HG02973 (cell line): ENCODE data around the gene FSTL4.

Experiments used
- ATAC-seq: cut with Tn5 transposase; IDR thresholded peaks from one replicate; pipeline ENCODE4 v1.9.1; 2021; ENCODE audit warnings: moderate library complexity; ENCODE audit not compliant: unreplicated experiment

Gene FSTL4

DNA sequence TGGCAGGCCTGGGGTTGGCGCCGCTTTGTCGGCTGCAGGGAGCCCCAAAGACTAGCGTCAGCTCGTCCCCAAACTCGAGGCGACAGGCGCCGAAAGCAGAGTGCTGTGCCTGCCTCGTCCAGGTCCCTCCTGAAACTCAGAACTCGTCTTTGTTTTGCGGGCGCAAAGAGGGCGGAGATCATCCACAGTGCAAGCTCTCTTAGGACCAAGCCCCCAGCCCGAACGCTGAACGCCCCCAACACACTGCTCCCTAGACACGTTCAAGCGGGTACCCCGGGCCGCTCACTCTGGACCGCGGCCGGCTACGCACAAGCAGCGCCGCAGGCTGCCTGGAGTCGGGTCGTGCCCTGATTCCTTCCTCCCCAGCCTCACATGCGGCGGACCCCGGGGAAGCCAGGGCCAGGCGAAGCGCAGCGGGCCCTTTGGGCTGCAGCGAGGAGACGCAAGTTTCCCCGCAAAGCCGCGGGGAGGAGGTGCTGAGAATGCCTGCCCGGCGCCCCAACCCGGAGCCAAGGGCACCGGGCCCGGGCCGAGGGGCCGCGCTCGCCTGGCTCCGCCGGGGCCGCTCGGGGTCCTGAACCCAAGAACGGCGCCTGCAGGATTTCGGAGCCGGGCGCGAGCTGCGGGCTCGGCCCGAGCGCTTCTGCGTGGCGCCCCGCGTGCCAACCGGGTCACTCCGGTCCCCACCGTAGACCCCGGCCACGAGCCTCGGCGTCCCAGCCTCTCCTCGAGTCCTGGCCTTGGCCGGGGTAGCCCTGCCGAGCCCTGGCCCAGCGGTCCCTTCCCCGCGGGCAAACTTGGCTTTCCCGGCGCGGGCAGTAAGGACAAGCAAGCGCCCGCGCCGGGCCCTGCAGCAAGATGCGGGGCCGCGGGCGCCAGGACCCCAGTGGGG lies 738 bp downstream of the FSTL4 start:
- ATAC-seq: no peak

GRCh38 chr5:133610489-133611356 lies 1.6 kb downstream of the FSTL4 start:
- no peak for ATAC-seq

DNA sequence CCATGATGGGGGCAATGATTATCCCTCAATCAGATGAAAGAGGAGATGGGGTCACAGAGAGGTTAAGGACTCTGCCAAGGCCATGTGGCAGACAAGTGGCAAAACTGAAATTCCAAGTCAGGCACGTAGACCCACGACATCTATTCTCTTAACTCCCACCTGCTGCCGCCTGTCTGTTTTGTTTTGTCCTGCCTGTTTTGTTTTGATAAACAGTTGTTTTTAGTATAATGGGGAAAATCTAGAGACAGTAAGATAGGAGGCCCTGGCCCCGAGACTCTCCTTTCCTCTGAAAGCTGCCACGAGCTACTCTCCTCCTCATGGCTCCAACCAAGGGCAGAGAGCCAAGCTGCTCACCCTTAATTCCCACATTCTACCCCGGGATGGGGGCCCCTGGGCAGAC lies 4.9 kb downstream of the FSTL4 start:
- ATAC-seq: no peak

- ATAC-seq: no peak
Measured at GRCh38 chr5:133606835-133607234, 5.5 kb downstream of the FSTL4 start.

GRCh38 chr5:133605323-133605722 lies 7.0 kb downstream of the FSTL4 start:
- ATAC-seq: no peak

DNA sequence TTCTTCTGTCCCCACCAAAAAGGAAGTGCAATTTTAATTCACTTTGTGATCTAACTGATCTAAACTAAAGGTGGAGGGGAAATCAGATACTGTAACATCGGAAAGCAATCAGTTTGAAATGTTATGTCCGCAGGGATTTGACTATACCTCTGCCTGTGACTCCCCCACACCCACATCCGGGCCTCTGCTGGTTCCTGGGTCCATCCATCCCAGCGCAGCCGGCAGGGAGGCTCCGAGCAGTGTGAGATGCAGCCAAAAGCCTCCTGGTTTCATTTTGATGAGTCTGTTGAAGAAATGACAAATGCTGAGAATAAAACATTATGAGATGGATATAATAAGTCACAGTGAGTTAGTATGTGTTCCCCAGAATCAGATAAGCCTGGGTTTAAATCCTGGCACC lies 8.6 kb downstream of the FSTL4 start:
- ATAC-seq: no peak

DNA sequence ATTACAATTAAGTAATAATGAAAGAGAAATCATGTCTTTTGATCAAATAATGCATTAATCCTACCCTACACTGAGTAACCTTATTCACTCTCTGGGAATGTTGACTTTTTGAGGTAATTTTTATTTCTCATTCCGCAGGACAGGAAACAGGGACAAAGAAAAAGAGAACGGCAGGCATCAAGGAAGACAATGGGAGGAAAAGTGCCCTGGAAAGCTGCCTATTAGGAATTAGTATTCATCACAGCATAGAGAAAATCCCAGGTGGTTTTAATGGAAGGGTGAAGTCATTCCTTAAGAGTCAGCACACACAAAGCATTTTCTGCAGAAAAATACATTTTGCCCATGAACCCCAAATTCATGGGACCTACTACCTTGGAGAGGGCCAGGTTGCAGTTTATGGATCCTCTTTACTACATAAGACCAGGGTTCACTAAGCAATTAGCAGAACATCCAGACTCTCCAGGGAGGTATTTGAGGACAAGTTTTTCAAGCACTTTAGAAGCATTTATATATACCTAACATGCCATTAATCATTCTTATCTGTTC lies 9.4 kb downstream of the FSTL4 start:
- no peak for ATAC-seq

GRCh38 chr5:133599600-133599999 lies 12.7 kb downstream of the FSTL4 start:
- ATAC-seq: no peak

GRCh38 chr5:133599044-133599443 lies 13.3 kb downstream of the FSTL4 start:
- ATAC-seq: no peak

GRCh38 chr5:133596049-133596448 lies 16.3 kb downstream of the FSTL4 start:
- ATAC-seq: no peak

GRCh38 chr5:133595465-133595864 lies 16.9 kb downstream of the FSTL4 start:
- no peak for ATAC-seq

DNA sequence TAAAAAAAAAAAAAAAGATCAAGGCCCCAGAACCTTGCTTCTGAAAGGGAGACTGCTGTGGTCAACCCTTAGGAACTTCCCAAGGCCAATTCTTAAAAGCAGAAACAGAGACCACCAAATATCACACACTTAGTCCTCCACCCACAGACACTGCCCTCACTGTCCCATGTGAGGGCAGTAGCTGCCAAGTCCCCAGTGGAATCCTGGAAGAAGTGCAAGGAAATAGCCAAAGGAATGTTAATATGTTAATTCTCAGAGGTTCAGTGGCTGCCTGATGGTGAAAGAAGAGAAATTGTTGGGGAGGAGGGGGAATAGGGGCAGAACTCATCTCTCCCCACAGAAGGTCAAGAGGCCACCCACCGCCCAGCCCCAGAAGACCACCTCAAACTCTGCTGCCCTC lies 23.1 kb downstream of the FSTL4 start:
- no peak for ATAC-seq

GRCh38 chr5:133582971-133583370 lies 29.4 kb downstream of the FSTL4 start:
- no peak for ATAC-seq

DNA sequence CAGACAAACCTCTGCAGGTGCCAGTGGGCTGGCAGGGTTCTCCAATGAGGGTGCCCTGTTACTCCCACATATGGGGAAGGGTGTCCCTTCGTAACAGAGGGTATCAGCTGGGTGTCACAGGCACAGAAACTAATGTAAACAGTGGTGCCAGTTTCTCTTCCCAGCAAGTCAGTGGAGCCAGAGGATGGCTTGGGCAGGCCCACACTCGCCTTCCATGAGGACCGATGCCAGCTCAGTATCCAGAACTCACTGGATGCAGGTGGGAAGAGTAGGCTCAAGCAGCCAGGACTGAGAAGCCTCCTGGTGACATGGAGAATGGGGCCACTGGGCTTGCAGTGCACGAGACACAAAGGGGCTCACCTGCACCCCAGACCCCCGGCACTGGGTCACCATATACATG lies 30.4 kb downstream of the FSTL4 start:
- no peak for ATAC-seq

DNA sequence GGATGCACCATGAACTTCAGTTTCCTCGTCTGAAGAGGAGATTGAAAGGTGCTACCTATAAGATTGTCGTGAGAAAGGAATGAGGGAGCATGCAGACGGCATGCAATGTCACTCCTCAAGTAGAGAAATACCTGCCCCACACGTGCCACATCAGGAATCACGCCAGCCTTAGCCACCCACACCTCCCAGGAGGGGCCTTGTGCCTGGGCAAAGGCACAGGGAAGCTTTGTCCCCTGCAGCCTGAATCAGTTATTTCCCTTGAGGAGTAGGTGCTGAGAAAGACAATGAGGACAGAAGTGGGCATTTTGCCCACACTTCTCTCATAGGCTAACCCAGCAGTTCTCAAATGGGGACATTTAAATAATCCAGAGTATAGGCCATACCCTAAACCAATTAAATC lies 31.0 kb downstream of the FSTL4 start:
- ATAC-seq: no peak

DNA sequence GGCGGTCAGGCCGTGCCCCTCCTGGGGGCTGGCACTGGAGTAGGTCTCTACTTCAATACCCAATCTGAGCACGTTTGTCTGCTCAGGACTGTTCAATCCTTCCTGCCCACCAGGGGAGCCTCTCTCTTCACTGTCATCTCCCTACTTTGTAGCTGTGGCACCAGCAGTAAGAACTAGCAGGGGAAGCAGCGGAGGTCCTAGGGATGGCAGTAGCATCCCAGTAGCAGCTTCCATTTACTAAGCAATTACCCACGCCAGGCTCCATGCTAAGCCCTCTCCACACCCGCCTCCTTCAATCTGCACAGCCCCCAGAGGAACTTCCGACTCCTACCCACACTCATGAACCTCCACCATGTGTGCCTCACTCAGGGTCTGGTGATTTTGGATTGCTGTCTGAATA lies 31.7 kb downstream of the FSTL4 start:
- ATAC-seq: no peak

DNA sequence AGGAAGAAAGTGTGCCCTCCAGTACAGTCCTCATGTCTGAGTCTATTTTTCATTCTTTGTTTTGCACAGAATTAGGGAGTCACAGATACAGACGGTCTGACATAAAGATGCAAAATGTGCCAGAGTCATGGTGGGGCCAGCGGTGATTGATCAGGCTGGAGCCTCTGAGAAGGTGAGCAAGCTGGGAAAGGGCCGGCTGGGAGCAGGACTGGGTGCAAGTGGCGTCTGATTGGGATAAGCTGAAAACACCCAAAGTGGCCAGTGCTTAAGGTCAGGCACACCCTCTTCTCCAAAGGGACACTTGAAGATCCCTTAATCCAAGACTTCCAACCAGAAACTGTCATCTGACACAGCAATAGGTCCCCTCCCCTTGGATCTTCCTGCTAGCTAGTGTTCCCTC lies 32.6 kb downstream of the FSTL4 start:
- ATAC-seq: no peak

GRCh38 chr5:133569347-133569746 lies 43.0 kb downstream of the FSTL4 start:
- no peak for ATAC-seq

DNA sequence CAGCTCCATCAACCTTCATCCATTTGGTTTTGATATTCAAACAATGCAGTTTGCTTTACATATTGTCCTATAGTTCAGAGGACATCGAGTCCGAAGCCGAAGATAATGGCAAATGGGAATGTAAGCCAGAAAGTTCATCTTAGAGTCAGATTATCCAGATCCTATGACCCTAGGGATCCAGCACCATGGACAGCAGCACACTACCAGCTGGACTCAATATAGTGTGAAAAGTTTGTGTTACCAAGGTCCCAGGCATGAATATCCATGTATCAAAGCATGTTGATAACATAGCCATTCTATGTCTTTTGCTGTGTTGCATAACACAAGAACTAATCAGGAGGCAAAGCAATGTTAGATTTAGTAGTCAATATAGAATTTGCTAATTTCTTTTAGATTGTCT lies 46.3 kb downstream of the FSTL4 start:
- no peak for ATAC-seq

DNA sequence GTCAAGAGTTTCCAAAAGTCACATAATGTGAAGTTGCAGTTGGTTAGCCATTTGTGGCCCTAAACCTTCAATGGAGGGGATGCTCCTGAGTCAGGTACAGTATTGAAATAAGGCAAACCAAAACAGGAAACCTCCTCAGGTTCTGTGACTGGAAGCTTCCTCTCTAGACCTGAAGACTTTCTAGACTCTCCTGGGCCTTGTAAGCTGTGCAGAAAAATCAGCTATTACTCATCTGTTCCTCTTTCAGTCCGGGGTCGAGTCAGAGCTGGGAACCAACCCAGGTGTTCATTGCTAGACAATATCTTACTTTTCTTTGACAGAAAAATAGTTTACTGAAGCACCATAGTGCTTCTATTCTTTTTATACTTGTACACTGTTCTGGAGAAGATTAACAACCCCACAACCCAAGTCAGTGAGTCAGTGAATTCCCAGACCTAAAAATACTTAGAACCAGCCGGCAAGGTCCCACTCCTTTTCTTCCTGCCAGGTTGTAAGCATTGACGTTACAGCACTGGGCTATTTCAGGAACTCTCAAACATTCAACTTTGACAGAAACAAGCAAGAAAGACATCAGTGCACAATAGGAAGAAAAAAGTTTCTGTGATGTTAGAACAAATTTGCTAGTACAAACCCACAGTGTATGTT lies 47.3 kb downstream of the FSTL4 start:
- ATAC-seq: no peak

DNA sequence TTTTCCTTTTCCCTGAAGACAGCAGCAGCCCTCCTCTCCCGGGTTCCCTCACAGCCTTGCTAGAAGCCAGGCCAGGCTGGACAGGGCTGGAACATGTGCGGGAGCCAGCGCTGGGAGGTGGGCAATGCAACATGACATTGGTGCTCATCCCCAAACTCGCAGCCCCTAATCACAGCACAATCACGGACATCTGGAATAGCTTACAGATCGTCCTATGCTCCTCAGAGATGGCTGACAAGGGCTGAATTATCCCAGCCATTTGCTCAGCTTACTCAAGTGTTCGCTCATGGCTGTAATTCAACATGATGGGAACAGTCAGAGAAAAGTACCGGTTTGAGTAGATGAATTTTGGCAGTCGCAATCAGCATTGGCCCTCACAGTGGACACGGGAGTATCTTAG lies 49.8 kb downstream of the FSTL4 start:
- ATAC-seq: no peak
